ENCODE results near the gene NDE1. TPM values are rescaled to one million over a fixed set of nuclear protein-coding genes. Genes with fewer than 3 reads are reported as not detected.

NDE1 gene
- total and polyA plus RNA-seq, 2 of the 4 experiments (the other 2 are of a cell fraction), result 22.7 to 29.2 TPM

GRCh38 chr16:15732416-15732815 lies 82.4 kb downstream of the NDE1 start:
- BruUV-seq (replicated peaks), result no TSS peak
- DNase-seq, result peak; percentile 62
- no peak overlapping the region for H3K4ac ChIP-seq (ENCODE audit: low read depth, low read length)
- H3K27ac ChIP-seq (ENCODE audit: insufficient read depth, low read length), result no peak overlapping the region
- H3K56ac ChIP-seq (ENCODE audit: extremely low read depth, insufficient read depth, low read length), result no peak overlapping the region
- no CpG with 5 or more reads among the region's 6 CpGs for WGBS, 2 experiments (ENCODE audit: extremely low coverage in 2 of 2, insufficient read length in 1 of 2)
- POLR2A ChIA-PET (ENCODE audit: unreplicated experiment), result no interaction called here
- no peak overlapping the region for H3K9ac ChIP-seq (ENCODE audit: low read depth, low read length)
- intact Hi-C loops (cut with micrococcal nuclease), result no loop called here
- H3K4me1 ChIP-seq (ENCODE audit: control insufficient read depth, insufficient read depth, low read length), result peaks cover 4% of the 10 kb centered on the region; the same call in 1 of the 2 replicates
- no peak overlapping the region for H2AK5ac ChIP-seq (ENCODE audit: low read depth, low read length)
- no peak overlapping the region for H4K91ac ChIP-seq (ENCODE audit: insufficient read depth, low read depth, low read length)
- no peak overlapping the region for H2BK120ac ChIP-seq (ENCODE audit: low read depth, low read length)
- in situ Hi-C loops (cut with MboI; ENCODE audit: low sequenced_read_pairs), result no loop called here
- TF ChIP-seq RFX5 (IDR thresholded peaks at IDR 0.05; ENCODE audit: low read depth, low read length), result no peak
- TF ChIP-seq MAZ (IDR thresholded peaks at IDR 0.05; ENCODE audit: borderline replicate concordance, low read depth, low read length), result no peak
- no peak for TF ChIP-seq RCOR1 (IDR thresholded peaks at IDR 0.05; ENCODE audit: insufficient replicate concordance, low read length)
- TF ChIP-seq, protein P1, sequence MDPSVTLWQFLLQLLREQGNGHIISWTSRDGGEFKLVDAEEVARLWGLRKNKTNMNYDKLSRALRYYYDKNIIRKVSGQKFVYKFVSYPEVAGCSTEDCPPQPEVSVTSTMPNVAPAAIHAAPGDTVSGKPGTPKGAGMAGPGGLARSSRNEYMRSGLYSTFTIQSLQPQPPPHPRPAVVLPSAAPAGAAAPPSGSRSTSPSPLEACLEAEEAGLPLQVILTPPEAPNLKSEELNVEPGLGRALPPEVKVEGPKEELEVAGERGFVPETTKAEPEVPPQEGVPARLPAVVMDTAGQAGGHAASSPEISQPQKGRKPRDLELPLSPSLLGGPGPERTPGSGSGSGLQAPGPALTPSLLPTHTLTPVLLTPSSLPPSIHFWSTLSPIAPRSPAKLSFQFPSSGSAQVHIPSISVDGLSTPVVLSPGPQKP (IDR thresholded peaks at IDR 0.05; ENCODE audit: borderline replicate concordance, low read depth, low read length), result no peak
- no peak for TF ChIP-seq MAFK (IDR thresholded peaks at IDR 0.05; ENCODE audit: low read depth, low read length)
- no peak overlapping the region for H3K23ac ChIP-seq (ENCODE audit: low read depth, low read length)
- H3K18ac ChIP-seq (ENCODE audit: low read depth, low read length), result no peak overlapping the region
- H2BK5ac ChIP-seq (ENCODE audit: low read depth, low read length, poor library complexity, severe bottlenecking), result no peak overlapping the region
- no peaks in the 10 kb centered on the region for H3K27me3 ChIP-seq (ENCODE audit: control insufficient read depth, insufficient read depth, low read length)
- H3K14ac ChIP-seq (replicated peaks; ENCODE audit: low read depth, low read length), result no peak overlapping the region
- CTCF ChIA-PET, result interaction anchor here (0.6 kb wide), 1 partner anchor 309 kb away, joined by 6 read pairs; no protein-coding TSS in a partner anchor
- H3K4me2 ChIP-seq (ENCODE audit: low read depth, low read length), result no peak overlapping the region
- no peaks in the 10 kb centered on the region; a peak in 1 of 4 replicates for H3K79me1 ChIP-seq (ENCODE audit: low read depth in 1 of 2, low read length in 2 of 2)
- H3K36me3 ChIP-seq (ENCODE audit: control insufficient read depth, insufficient read depth, low read length), result 0 out of 2 replicates have a peak, but pooled peaks cover 1% of the 10 kb centered on the region
- no peak overlapping the region for H2BK15ac ChIP-seq (ENCODE audit: low read depth, low read length)
- no peak overlapping the region for H4K5ac ChIP-seq (ENCODE audit: low read depth, low read length)
- no peak overlapping the region for H4K8ac ChIP-seq (ENCODE audit: low read depth in 2 of 2, low read length in 2 of 2)
- H3K9me1 ChIP-seq (ENCODE audit: insufficient read depth, low read length), result peaks cover 8% of the 10 kb centered on the region; the same call in 1 of the 2 replicates
- H3K4me3 ChIP-seq (ENCODE audit: insufficient read depth, low read depth, low read length), result no peak overlapping the region
- no peak overlapping the region for H2BK20ac ChIP-seq (ENCODE audit: low read depth, low read length)
- no peak overlapping the region for H2AFZ ChIP-seq (replicated peaks; ENCODE audit: low read length, poor library complexity)
- no peak overlapping the region for H2AK9ac ChIP-seq (replicated peaks; ENCODE audit: low read depth, low read length, poor library complexity)
- dilution Hi-C loops (cut with HindIII; ENCODE audit: low sequenced_read_pairs, unreplicated experiment), result no loop called here
- ATAC-seq (ENCODE audit: low read depth), result no peak
- H3K9me3 ChIP-seq (ENCODE audit: control insufficient read depth, insufficient read depth, low read length), result no peaks in the 10 kb centered on the region
- H4K20me1 ChIP-seq (ENCODE audit: insufficient read depth, low read length), result no peaks in the 10 kb centered on the region

All from IMR-90 (cell line).